PC-3 (cell line): ENCODE results near the gene BUD31.
"Not testable (repeated sequence)": the region's sequence is repeated elsewhere in the genome, so short reads cannot be mapped to it uniquely, and the experiment has no call there.

Source experiments
- EZH2 ChIP-seq: fragments of 300-600 bp; sonication (generic); IDR thresholded peaks from one replicate; pipeline ENCODE4 v1.6.1; 2017; ENCODE audit warnings: antibody characterized with exemption, mild to moderate bottlenecking, low read length; ENCODE audit not compliant: unreplicated experiment
- TF ChIP-seq, protein P1 (sequence below): fragments of 300-600 bp; sonication (generic); conservative IDR thresholded peaks from 2 replicates; pipeline ENCODE4 v1.5.1; 2017; ENCODE audit warnings: antibody characterized with exemption, low read depth, mild to moderate bottlenecking, low read length

DNA sequence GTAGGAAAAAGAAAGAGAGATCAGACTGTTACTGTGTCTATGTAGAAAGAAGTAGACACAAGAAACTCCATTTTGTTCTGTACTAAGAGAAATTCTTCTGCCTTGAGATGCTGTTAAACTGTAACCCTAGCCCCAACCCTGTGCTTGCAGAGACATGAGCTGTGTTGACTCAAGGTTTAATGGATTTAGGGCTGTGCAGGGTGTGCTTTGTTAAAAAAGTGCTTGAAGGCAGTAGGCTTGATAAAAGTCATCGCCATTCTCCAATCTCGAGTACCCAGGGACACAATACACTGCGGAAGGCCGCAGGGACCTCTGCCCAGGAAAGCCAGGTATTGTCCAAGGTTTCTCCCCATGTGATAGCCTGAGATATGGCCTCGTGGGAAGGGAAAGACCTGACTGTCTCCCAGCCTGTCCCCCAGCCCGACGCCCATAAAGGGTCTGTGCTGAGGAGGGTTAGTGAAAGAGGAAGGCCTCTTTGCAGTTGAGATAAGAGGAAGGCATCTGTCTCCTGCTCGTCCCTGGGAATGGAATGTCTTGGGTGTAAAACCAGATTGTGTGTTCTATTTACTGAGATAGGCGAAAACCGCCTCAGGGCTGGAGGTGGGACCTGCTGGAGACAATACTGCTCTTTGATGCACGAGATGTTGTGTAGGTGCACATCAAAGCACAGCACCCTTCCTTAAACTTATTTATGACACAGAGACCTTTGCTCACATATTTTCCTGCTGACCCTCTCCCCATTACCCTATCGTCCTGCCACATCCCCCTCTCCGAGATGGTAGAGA is 23.2 kb downstream of the BUD31 start:
- TF ChIP-seq, protein P1, sequence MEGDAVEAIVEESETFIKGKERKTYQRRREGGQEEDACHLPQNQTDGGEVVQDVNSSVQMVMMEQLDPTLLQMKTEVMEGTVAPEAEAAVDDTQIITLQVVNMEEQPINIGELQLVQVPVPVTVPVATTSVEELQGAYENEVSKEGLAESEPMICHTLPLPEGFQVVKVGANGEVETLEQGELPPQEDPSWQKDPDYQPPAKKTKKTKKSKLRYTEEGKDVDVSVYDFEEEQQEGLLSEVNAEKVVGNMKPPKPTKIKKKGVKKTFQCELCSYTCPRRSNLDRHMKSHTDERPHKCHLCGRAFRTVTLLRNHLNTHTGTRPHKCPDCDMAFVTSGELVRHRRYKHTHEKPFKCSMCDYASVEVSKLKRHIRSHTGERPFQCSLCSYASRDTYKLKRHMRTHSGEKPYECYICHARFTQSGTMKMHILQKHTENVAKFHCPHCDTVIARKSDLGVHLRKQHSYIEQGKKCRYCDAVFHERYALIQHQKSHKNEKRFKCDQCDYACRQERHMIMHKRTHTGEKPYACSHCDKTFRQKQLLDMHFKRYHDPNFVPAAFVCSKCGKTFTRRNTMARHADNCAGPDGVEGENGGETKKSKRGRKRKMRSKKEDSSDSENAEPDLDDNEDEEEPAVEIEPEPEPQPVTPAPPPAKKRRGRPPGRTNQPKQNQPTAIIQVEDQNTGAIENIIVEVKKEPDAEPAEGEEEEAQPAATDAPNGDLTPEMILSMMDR = not testable (repeated sequence)
- not testable (repeated sequence) for TF ChIP-seq EZH2
